CD4-positive, alpha-beta T cell treated with Interleukin-1 beta for 1 hour (primary cell): ENCODE results near the gene HOOK2.
A peak's percentile ranks its signal among the peaks of the same experiment; 100 is the strongest.

Experiments
- DNase-seq, 2 donors: peaks; one replicate each; pipeline ENCODE4 v3.0.0-alpha.2; 2020 to 2022

Gene HOOK2

DNA sequence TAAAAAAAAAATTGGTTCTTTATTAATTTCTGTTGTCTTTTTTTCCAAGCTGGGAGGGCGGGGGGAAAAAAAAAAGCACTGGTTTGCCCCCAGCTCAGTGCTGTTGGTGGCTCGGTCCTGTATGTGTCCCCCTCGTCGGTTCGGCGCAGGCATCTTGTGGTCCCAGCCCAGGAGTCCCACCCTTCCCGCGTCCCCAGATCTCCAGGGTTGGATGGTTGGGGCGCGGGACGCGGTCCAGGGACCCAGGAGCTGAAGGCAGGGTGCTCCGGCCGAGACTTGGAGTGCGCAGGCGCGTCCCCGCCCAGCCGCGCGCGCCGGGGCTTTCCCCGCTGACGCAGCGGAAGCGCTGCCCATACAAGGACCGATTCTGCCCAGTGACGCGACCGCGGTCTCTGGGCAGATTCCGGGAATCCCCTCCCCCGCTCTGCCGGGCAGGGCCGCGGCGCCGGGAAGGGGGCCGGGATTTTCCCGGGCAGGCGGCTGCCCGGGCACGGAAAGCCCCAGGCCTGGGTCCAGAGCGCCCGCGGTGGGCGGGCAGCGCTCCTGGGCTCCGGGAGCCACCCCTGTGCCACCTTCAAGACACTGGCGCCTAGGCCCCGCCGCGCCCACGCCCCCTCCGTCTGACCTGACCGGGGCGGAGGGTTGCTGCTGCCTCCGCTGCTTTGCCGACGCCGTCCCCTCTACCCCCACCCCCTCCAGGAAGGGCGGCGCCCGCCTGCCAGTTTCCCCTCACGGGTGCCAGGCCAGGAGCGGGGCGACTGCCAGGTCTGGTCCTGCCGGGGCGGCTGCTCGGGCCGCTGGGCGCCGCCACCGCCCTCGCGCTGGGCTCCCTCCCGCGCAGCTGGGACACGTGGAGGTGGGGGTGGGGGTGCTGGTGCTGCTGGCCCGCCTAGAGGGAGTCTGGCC lies 18.2 kb upstream of the HOOK2 start:
- DNase-seq, result peak; percentile 96 to 97

DNA sequence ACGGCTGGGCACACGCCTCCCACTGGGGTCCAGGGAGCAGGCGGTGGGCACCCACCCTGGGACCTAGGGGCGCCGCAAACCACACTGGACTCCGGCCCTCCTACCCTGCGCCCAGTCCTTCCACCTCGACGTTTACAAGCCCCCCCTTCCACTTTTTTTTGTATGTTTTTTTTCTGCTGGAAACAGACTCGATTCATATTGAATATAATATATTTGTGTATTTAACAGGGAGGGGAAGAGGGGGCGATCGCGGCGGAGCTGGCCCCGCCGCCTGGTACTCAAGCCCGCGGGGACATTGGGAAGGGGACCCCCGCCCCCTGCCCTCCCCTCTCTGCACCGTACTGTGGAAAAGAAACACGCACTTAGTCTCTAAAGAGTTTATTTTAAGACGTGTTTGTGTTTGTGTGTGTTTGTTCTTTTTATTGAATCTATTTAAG lies 17.5 kb upstream of the HOOK2 start:
- no peak for DNase-seq

GRCh38 chr19:12792051-12792852 lies 16.9 kb upstream of the HOOK2 start:
- peak; percentile 70 to 71 for DNase-seq

DNA sequence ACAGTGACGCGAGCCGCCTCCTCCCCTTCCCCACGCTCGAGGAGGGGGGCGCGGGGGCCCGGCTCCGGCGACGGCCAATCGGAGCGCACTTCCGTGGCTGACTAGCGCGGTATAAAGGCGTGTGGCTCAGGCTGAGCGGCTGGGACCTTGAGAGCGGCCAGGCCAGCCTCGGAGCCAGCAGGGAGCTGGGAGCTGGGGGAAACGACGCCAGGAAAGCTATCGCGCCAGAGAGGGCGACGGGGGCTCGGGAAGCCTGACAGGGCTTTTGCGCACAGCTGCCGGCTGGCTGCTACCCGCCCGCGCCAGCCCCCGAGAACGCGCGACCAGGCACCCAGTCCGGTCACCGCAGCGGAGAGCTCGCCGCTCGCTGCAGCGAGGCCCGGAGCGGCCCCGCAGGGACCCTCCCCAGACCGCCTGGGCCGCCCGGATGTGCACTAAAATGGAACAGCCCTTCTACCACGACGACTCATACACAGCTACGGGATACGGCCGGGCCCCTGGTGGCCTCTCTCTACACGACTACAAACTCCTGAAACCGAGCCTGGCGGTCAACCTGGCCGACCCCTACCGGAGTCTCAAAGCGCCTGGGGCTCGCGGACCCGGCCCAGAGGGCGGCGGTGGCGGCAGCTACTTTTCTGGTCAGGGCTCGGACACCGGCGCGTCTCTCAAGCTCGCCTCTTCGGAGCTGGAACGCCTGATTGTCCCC lies 16.1 kb upstream of the HOOK2 start, which contains the start of gene JUNB:
TSS of gene JUNB (plus strand) at position 142 of the 706 bp plus-strand sequence. CDS start at position 428, 286 bp downstream.
- peak; percentile 99 for DNase-seq

GRCh38 chr19:12790628-12791344 lies 15.4 kb upstream of the HOOK2 start:
- DNase-seq, result peak in 1 of 2 donors; percentile 39

DNA sequence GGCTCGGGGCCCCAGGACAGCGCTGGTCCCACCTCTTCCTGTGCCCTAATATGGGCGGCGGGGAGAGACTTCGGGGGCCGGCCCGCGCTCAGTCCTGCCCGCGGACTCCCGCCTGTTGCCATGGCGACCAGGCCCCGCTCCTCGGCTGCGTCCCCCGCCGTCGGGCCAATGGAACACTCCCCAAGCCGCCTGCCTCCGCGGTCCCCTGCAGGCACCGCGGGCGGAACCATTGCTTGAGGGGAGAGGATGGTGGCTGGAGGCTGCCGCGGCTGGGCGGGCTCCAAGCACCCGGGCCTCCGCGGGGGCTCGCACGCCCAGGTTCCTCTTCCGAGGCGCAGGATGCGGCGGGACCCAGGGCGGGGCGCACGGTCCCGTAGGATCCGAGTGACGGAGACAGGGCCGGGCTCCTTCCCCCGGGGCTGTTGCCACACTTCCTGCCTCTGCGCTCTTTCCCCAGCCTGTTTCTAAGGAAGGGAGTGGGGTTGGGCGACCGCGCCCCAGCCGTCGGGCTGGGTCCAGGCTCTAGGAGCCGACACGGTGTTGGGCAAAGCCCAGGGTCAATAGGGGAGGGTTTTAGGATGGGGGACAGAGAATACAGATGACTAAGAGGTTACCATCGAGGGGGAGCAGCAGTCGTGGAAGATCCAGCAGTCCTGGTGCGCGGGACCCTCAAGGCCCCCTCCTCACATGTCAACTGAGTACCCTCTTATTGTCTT lies 14.7 kb upstream of the HOOK2 start:
- peak; percentile 97 to 99 for DNase-seq

GRCh38 chr19:12789098-12789903 lies 13.9 kb upstream of the HOOK2 start:
- DNase-seq, result no peak

DNA sequence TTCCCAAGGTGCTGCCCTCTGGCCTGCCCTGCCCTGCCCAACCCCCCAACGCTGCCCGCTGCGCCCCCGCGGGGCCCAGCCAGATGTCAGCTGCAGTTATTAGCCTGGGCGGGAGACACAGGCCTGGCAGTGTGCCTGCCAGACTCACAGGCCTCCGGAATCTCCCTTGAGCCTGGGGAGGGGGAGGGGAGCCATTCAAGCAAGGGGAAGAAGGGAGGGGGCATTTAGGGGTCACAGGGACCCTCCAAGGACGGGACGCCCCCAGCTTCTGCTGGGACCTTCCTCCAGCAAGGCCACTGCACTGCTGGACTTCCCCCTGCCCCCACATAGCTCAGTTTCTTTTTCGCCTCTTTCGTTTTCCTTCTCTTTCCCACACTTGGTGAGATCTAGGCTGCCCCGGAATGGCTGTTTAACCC lies 13.3 kb upstream of the HOOK2 start:
- DNase-seq, result peak; percentile 80 to 86

DNA sequence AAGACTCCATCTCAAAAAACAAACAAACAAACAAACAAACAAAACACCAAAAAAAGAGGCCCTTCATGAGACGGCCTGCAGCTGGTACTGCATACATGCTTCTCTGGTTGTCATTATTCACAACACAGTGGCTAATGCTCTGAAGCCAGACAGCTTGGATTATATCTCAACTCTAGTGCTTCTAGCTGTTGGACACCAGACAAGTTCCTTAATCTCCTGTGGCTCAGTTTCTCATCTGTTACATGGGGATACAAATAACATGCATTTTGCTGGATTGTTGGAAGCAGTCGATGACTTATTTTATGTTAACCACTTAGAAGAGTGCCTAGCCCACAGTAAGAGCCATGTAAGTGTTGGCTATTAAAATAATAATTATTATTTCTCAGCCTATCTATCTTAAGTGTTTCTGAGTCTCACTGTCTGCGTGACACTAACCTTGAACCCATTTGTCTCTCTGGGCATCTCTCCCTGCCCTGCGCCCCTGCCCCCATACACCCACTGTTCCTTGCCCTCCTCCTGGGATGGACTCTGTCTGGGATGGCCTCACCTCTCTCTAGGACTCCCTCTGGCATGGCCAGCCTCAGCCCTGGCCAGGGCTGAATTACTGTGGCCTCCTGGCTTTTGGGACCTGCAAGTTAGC lies 12.8 kb upstream of the HOOK2 start:
- no peak for DNase-seq

DNA sequence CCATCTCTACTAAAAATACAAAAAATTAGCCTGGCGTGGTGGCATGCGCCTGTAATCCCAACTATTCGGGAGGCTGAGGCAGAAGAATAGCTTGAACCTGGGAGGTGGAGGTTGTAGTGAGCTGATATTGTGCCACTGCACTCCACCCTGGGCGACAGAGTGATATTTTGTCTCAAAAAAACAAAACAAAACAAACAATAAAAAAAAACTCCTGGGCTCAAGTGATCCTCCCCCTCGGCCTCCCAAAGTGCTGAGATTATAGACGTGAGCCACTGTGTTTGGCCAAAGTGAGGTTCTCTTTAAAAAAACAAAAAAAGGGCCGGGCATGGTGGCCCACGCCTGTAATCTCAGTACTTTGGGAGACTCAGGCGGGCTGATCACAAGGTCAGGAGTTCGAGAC lies 12.1 kb upstream of the HOOK2 start:
- DNase-seq, result no peak

DNA sequence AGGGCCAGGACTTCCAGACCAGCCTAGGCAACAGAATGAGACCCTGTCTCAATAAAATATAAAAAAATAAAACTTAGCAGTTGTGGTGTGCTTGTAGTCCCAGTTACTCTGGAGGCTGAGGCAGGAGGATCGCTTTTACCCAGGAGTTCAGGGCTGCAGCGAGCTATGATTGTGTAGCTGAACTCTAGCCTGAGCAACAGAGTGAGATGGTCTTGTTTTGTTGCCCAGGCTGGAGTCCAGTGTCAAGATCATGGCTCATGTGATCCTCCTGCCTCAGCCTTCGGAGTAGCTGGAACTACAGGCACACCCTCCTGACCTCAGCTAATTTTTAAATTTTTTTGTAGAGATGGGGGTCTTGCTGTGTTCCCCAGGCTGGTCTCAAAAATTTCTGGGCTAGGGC lies 11.6 kb upstream of the HOOK2 start:
- no peak for DNase-seq

- peak; percentile 45 to 87 for DNase-seq
Observed at GRCh38 chr19:12786141-12786870, 11.0 kb upstream of the HOOK2 start.

- peak in 1 of 2 donors; percentile 57 for DNase-seq
Observed at GRCh38 chr19:12785431-12786031, 10.2 kb upstream of the HOOK2 start.

DNA sequence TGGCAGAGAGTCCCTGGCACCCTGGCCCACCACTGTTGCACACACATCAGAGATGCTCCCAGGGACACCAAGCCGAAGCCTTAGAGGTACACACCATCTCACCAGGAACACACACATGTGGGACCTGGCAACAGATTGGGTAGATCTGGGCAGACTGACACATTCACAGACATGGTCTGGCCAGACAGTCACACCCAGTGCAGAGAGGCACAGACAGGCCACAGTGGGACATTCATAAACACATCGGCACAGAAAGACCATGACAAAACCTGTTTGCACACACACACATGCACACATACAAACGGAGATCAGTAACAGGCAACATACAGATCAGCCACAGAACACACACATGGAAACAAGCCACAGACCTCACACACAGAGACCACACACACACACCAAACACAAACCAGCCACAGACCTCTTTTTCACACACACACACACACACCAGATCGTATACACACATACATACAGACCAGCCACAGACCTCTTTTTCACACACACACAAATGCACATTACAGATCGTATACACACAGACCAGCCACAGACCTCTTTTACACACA lies 9.6 kb upstream of the HOOK2 start:
- peak; percentile 74 to 79 for DNase-seq

- DNase-seq, result peak; percentile 47 to 50
Observed at GRCh38 chr19:12784394-12784870, 9.1 kb upstream of the HOOK2 start.

GRCh38 chr19:12783849-12784393 lies 8.6 kb upstream of the HOOK2 start:
- DNase-seq, result peak; percentile 47 to 65

DNA sequence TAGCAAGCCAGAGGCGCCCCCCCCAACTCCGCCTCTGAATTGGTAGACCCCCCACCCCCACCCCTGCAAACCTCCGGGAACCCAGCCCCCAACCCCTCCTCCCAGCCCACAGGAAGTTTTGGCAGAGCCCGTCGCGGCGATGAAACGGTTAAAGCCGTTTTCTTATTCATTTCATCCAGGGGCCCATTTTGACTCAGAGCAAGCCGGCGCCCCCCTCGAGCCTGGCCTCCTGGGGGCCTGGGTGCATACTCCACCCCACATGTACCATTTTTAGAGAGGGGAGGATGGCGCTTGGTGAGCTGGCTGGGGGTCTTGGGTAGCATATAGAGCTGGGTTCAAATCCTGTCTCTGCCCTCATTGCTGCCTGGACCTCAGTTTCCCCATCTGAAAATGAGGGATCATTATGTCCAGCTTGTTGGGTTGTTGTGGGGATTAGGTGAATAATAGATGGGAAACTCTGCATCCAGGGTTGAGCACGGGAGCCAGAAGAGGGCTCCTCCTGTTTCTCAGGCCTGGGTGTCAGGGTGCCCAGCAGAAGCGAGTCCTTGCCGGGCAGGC lies 8.0 kb upstream of the HOOK2 start:
- DNase-seq, result peak in 1 of 2 donors; percentile 40
